MM.1S (cell line): ENCODE measurements around the gene GMPR2.

Experiments used
- DNase-seq: peaks from one replicate; pipeline ENCODE4 v3.0.0-alpha.2; 2015
- H2AFZ ChIP-seq: fragments of 300-600 bp; sonication (generic); 2 replicates; pipeline ENCODE4 v1.6.0; 2016; ENCODE audit warnings: antibody characterized with exemption, low read length
- H3F3A ChIP-seq: fragments of 300-600 bp; sonication (generic); 2 replicates; pipeline ENCODE4 v1.6.1; 2016; ENCODE audit warnings: mild to moderate bottlenecking, antibody characterized with exemption, low read length, moderate library complexity, mixed read lengths; ENCODE audit not compliant: insufficient read depth
- H3K27ac ChIP-seq: fragments of 300-600 bp; sonication (generic); 2 replicates; pipeline ENCODE4 v1.5.1; 2016; ENCODE audit warnings: mild to moderate bottlenecking, low read length
- H3K27me3 ChIP-seq: fragments of 300-600 bp; sonication (generic); replicated peaks from 2 replicates; pipeline ENCODE4 v1.6.0; 2016; ENCODE audit warnings: low read length; ENCODE audit not compliant: insufficient read depth
- H3K36me3 ChIP-seq: fragments of 300-600 bp; sonication (generic); replicated peaks from 2 replicates; pipeline ENCODE4 v1.6.1; 2016; ENCODE audit warnings: mild to moderate bottlenecking, low read length, mixed read lengths; ENCODE audit not compliant: insufficient read depth
- H3K4me1 ChIP-seq: fragments of 300-600 bp; sonication (generic); 2 replicates; pipeline ENCODE4 v1.6.1; 2016; ENCODE audit warnings: low read length, mixed read lengths
- H3K4me2 ChIP-seq: fragments of 300-600 bp; sonication (generic); 2 replicates; pipeline ENCODE4 v1.6.0; 2016; ENCODE audit warnings: low read depth, low read length
- H3K4me3 ChIP-seq: fragments of 300-600 bp; sonication (generic); 2 replicates; pipeline ENCODE4 v1.5.1; 2016; ENCODE audit warnings: low read length, mixed read lengths
- H3K79me2 ChIP-seq: fragments of 300-600 bp; sonication (generic); 2 replicates; pipeline ENCODE4 v1.6.1; 2016; ENCODE audit warnings: mixed run types, low read length, mixed read lengths
- H3K9ac ChIP-seq: fragments of 300-600 bp; sonication (generic); 2 replicates; pipeline ENCODE4 v1.6.1; 2016; ENCODE audit warnings: low read length, mixed read lengths
- H3K9me2 ChIP-seq: fragments of 300-600 bp; sonication (generic); replicated peaks from 2 replicates; pipeline ENCODE4 v1.6.1; 2016; ENCODE audit warnings: mild to moderate bottlenecking, low read length, mixed read lengths; ENCODE audit not compliant: insufficient read depth
- H3K9me3 ChIP-seq: fragments of 300-600 bp; sonication (generic); replicated peaks from 2 replicates; pipeline ENCODE4 v1.6.1; 2016; ENCODE audit warnings: mild to moderate bottlenecking, low read length, mixed read lengths; ENCODE audit not compliant: insufficient read depth
- H4K20me1 ChIP-seq: fragments of 300-600 bp; sonication (generic); 2 replicates; pipeline ENCODE4 v1.6.1; 2016; ENCODE audit warnings: mild to moderate bottlenecking, low read length, moderate library complexity, mixed read lengths; ENCODE audit not compliant: insufficient read depth
- CTCF ChIP-seq: fragments of 300-600 bp; sonication (generic); IDR thresholded peaks from 2 replicates; pipeline ENCODE4 v1.5.1; 2016; ENCODE audit warnings: antibody characterized with exemption, low read length, mixed read lengths
- EZH2 ChIP-seq: fragments of 300-600 bp; sonication (generic); optimal IDR thresholded peaks from 2 replicates; pipeline ENCODE3; 2017; ENCODE audit warnings: low read depth, mild to moderate bottlenecking, antibody characterized with exemption, low read length, mixed read lengths
- EZH2phosphoT487 ChIP-seq: fragments of 300-600 bp; sonication (generic); IDR thresholded peaks from 2 replicates; pipeline ENCODE4 v1.6.1; 2018; ENCODE audit warnings: antibody characterized with exemption, low read length

The GMPR2 gene

GRCh38 chr14:24278424-24278823 is 45.7 kb downstream of the GMPR2 start:
- no peaks in the 10 kb centered on the region for H3K79me2 ChIP-seq
- H3K4me2 ChIP-seq = no peak overlapping the region
- no peak overlapping the region for H3K4me3 ChIP-seq

DNA sequence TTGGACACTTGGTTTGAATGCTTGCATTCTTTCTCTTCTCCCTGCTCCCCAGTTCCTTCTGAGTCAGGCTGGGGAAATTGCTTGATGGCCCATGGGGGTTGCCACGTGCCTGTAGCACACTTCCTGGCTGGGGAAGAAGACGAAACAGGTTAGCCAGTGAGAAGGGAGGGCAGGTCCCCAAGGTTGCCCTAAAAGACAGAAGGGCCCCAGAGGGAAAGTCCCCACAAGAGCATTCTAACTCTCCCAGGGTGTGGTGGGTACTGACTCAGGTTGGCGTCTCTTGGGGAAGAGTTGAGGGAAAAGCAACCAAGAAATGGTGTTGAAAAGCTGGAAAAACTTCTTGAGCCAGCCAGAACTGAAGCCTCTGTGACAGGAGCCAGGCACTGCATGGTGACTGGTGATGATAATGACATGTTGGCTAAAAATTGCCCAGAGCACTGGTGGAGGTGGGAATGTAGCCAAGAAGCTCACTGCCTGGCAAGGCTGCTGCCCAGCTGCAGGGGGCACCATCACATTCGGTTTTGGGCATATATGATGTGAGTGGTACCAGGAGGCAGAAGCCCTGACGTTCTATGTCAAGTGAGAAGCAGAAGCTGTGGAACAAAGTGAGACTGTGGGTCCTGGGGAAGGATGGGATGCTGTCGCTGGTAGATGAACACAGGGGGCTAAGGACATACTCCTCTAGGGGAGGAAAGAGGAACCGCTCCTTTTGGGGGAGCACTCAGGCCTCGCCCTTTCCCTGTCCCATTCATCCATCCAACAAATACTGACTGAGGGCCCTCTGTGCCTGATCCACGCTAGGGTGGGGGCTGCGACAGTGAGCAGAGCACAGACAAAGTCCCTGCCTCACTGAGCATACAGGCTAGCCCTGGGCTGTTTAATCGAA is 46.8 kb downstream of the GMPR2 start:
- no peak overlapping the region for H3K4me2 ChIP-seq
- H3K4me1 ChIP-seq = peaks cover 7% of the 10 kb centered on the region; the same call in 1 of the 2 replicates
- no peak overlapping the region for H3K27ac ChIP-seq
- no peaks in the 10 kb centered on the region for H3K9me2 ChIP-seq
- H3K9me3 ChIP-seq = no peaks in the 10 kb centered on the region
- TF ChIP-seq EZH2phosphoT487 = no peak
- TF ChIP-seq CTCF = no peak; the same call in 1 of the 2 replicates
- no peak for TF ChIP-seq EZH2
- H3K9ac ChIP-seq = no peak overlapping the region
- no peaks in the 10 kb centered on the region for H3K27me3 ChIP-seq
- no peaks in the 10 kb centered on the region for H3K36me3 ChIP-seq
- no peak for DNase-seq
- H3K79me2 ChIP-seq = no peaks in the 10 kb centered on the region
- H2AFZ ChIP-seq = 0 out of 2 replicates have a peak overlapping the region, but pooled peaks have one; percentile 27
- H4K20me1 ChIP-seq = no peaks in the 10 kb centered on the region
- no peak overlapping the region for H3K4me3 ChIP-seq
- no peaks in the 10 kb centered on the region for H3F3A ChIP-seq

More at GRCh38 chr14:24278424-24278823, 45.7 kb downstream of the GMPR2 start:
- Histone ChIP-seq H3K4me1 (peaks cover 15% of the 10 kb centered on the region), H3K36me3 (no peaks in the 10 kb centered on the region), H2AFZ (no peak overlapping the region), H3K9me3 (no peaks in the 10 kb centered on the region), H3K27me3 (no peaks in the 10 kb centered on the region), H4K20me1 (no peaks in the 10 kb centered on the region), H3K9me2 (no peaks in the 10 kb centered on the region), H3K27ac (no peak overlapping the region), H3K9ac (no peak overlapping the region), H3F3A (0 out of 2 replicates have a peak, but pooled peaks cover 6% of the 10 kb centered on the region)
- TF ChIP-seq EZH2 (no peak), EZH2phosphoT487 (no peak), CTCF (no peak)
- no peak for DNase-seq

- Histone ChIP-seq H3K36me3 (no peaks in the 10 kb centered on the region), H3K79me2 (no peaks in the 10 kb centered on the region), H3K4me3 (no peak overlapping the region), H3K27ac (no peak overlapping the region), H3K9me3 (no peaks in the 10 kb centered on the region), H3K4me2 (no peak overlapping the region), H3F3A (no peaks in the 10 kb centered on the region), H3K9ac (no peak overlapping the region), H3K9me2 (no peaks in the 10 kb centered on the region), H3K4me1 (peaks cover 7% of the 10 kb centered on the region; the same call in 1 of the 2 replicates), H3K27me3 (no peaks in the 10 kb centered on the region), H4K20me1 (no peaks in the 10 kb centered on the region), H2AFZ (no peak overlapping the region)
- TF ChIP-seq EZH2 = no peak
- TF ChIP-seq EZH2phosphoT487 = no peak
- TF ChIP-seq CTCF = no peak
- DNase-seq = no peak
These were observed 48.2 kb downstream of the GMPR2 start for GRCh38 chr14:24280797-24281460.
